Activated naive CD4-positive, alpha-beta T cell treated with anti-CD3 and anti-CD28 coated beads, Interleukin-2, amount 50 U/mL, for 24 hours (primary cell): ENCODE results near the gene DOCK7.
"Not testable (repeated sequence)": the region's sequence is repeated elsewhere in the genome, so short reads cannot be mapped to it uniquely, and the experiment has no call there.

Experiments
- H3K27ac Mint-ChIP-seq: one replicate; pipeline ENCODE4 v1.8.0; 2021; ENCODE audit warnings: mild to moderate bottlenecking, mixed read lengths
- H3K27me3 Mint-ChIP-seq: one replicate; pipeline ENCODE4 v1.8.0; 2021; ENCODE audit warnings: mixed read lengths
- H3K36me3 Mint-ChIP-seq: one replicate; pipeline ENCODE4 v1.8.0; 2021; ENCODE audit warnings: mixed read lengths
- H3K4me1 Mint-ChIP-seq: one replicate; pipeline ENCODE4 v1.8.0; 2021; ENCODE audit warnings: mixed read lengths
- H3K4me3 Mint-ChIP-seq: one replicate; pipeline ENCODE4 v1.8.0; 2021; ENCODE audit warnings: mild to moderate bottlenecking, mixed read lengths
- H3K9me3 Mint-ChIP-seq: one replicate; pipeline ENCODE4 v1.8.0; 2021; ENCODE audit warnings: mixed read lengths

Gene DOCK7

GRCh38 chr1:62530516-62531154 lies 157.6 kb downstream of the DOCK7 start:
- Mint-ChIP-seq H3K27me3 (no peaks in the 10 kb centered on the region), H3K4me1 (no peaks in the 10 kb centered on the region), H3K27ac (no peak overlapping the region), H3K9me3 (no peaks in the 10 kb centered on the region), H3K36me3 (peaks cover 3% of the 10 kb centered on the region), H3K4me3 (no peak overlapping the region)

GRCh38 chr1:62529227-62529626 lies 159.0 kb downstream of the DOCK7 start:
- peaks cover 3% of the 10 kb centered on the region for H3K36me3 Mint-ChIP-seq
- H3K27ac Mint-ChIP-seq = no peak overlapping the region
- no peaks in the 10 kb centered on the region for H3K4me1 Mint-ChIP-seq
- H3K4me3 Mint-ChIP-seq = no peak overlapping the region
- no peaks in the 10 kb centered on the region for H3K27me3 Mint-ChIP-seq
- no peaks in the 10 kb centered on the region for H3K9me3 Mint-ChIP-seq

- Mint-ChIP-seq H3K4me3 (no peak overlapping the region), H3K9me3 (no peaks in the 10 kb centered on the region), H3K27me3 (no peaks in the 10 kb centered on the region), H3K27ac (no peak overlapping the region), H3K36me3 (peaks cover 3% of the 10 kb centered on the region), H3K4me1 (no peaks in the 10 kb centered on the region)
Measured at GRCh38 chr1:62528015-62528414, 160.2 kb downstream of the DOCK7 start.

- H3K4me1 Mint-ChIP-seq, H3K36me3 Mint-ChIP-seq, H3K4me3 Mint-ChIP-seq, H3K27me3 Mint-ChIP-seq, H3K27ac Mint-ChIP-seq, H3K9me3 Mint-ChIP-seq: not testable (repeated sequence)
Measured at GRCh38 chr1:62527346-62527745, 160.8 kb downstream of the DOCK7 start.

GRCh38 chr1:62523860-62524259 lies 164.3 kb downstream of the DOCK7 start:
- H3K4me1 Mint-ChIP-seq = no peaks in the 10 kb centered on the region
- H3K27me3 Mint-ChIP-seq = no peaks in the 10 kb centered on the region

GRCh38 chr1:62516600-62516999 lies 171.6 kb downstream of the DOCK7 start:
- no peaks in the 10 kb centered on the region for H3K4me1 Mint-ChIP-seq
- H3K36me3 Mint-ChIP-seq = peaks cover 23% of the 10 kb centered on the region
- H3K27ac Mint-ChIP-seq = no peak overlapping the region
- no peak overlapping the region for H3K4me3 Mint-ChIP-seq
- H3K9me3 Mint-ChIP-seq = peaks cover 5% of the 10 kb centered on the region
- no peaks in the 10 kb centered on the region for H3K27me3 Mint-ChIP-seq

More at GRCh38 chr1:62523860-62524259, 164.3 kb downstream of the DOCK7 start:
- H3K27ac Mint-ChIP-seq = no peak overlapping the region
- H3K36me3 Mint-ChIP-seq = peaks cover 19% of the 10 kb centered on the region
- H3K9me3 Mint-ChIP-seq = peaks cover 5% of the 10 kb centered on the region
- H3K4me3 Mint-ChIP-seq = no peak overlapping the region

- Mint-ChIP-seq H3K9me3 (peaks cover 5% of the 10 kb centered on the region), H3K36me3 (peaks cover 16% of the 10 kb centered on the region), H3K4me1 (no peaks in the 10 kb centered on the region), H3K27ac (no peak overlapping the region), H3K4me3 (no peak overlapping the region), H3K27me3 (no peaks in the 10 kb centered on the region)
Measured at GRCh38 chr1:62514746-62515423, 173.3 kb downstream of the DOCK7 start.

- Mint-ChIP-seq H3K36me3 (peaks cover 7% of the 10 kb centered on the region), H3K9me3 (no peaks in the 10 kb centered on the region), H3K4me3 (no peak overlapping the region), H3K27ac (no peak overlapping the region), H3K4me1 (no peaks in the 10 kb centered on the region), H3K27me3 (no peaks in the 10 kb centered on the region)
Measured at GRCh38 chr1:62513013-62513412, 175.2 kb downstream of the DOCK7 start.

GRCh38 chr1:62509028-62509427 lies 179.2 kb downstream of the DOCK7 start:
- Mint-ChIP-seq H3K36me3 (peaks cover 7% of the 10 kb centered on the region), H3K4me1 (no peaks in the 10 kb centered on the region), H3K27me3 (no peaks in the 10 kb centered on the region), H3K27ac (no peak overlapping the region), H3K4me3 (no peak overlapping the region), H3K9me3 (no peaks in the 10 kb centered on the region)

GRCh38 chr1:62508187-62508758 lies 179.9 kb downstream of the DOCK7 start:
- Mint-ChIP-seq H3K27me3 (no peaks in the 10 kb centered on the region), H3K4me3 (no peak overlapping the region), H3K36me3 (peaks cover 7% of the 10 kb centered on the region), H3K27ac (no peak overlapping the region), H3K9me3 (no peaks in the 10 kb centered on the region), H3K4me1 (no peaks in the 10 kb centered on the region)

- no peaks in the 10 kb centered on the region for H3K27me3 Mint-ChIP-seq
- H3K9me3 Mint-ChIP-seq = no peaks in the 10 kb centered on the region
- H3K4me3 Mint-ChIP-seq = no peak overlapping the region
- H3K36me3 Mint-ChIP-seq = no peaks in the 10 kb centered on the region
- no peaks in the 10 kb centered on the region for H3K4me1 Mint-ChIP-seq
- no peak overlapping the region for H3K27ac Mint-ChIP-seq
Measured at GRCh38 chr1:62500210-62500609, 188.0 kb downstream of the DOCK7 start.

GRCh38 chr1:62494137-62494536 lies 194.0 kb downstream of the DOCK7 start:
- H3K27me3 Mint-ChIP-seq = no peaks in the 10 kb centered on the region
- H3K4me3 Mint-ChIP-seq = no peak overlapping the region
- H3K27ac Mint-ChIP-seq = no peak overlapping the region
- H3K9me3 Mint-ChIP-seq = no peaks in the 10 kb centered on the region
- H3K36me3 Mint-ChIP-seq = peaks cover 2% of the 10 kb centered on the region
- no peaks in the 10 kb centered on the region for H3K4me1 Mint-ChIP-seq

GRCh38 chr1:62493656-62494055 lies 194.5 kb downstream of the DOCK7 start:
- no peaks in the 10 kb centered on the region for H3K27me3 Mint-ChIP-seq
- no peak overlapping the region for H3K4me3 Mint-ChIP-seq
- no peaks in the 10 kb centered on the region for H3K9me3 Mint-ChIP-seq
- H3K27ac Mint-ChIP-seq = no peak overlapping the region
- H3K36me3 Mint-ChIP-seq = peaks cover 2% of the 10 kb centered on the region
- H3K4me1 Mint-ChIP-seq = no peaks in the 10 kb centered on the region

GRCh38 chr1:62492521-62492920 lies 195.7 kb downstream of the DOCK7 start:
- H3K27ac Mint-ChIP-seq = no peak overlapping the region
- H3K9me3 Mint-ChIP-seq = no peaks in the 10 kb centered on the region
- no peaks in the 10 kb centered on the region for H3K4me1 Mint-ChIP-seq
- H3K27me3 Mint-ChIP-seq = no peaks in the 10 kb centered on the region
- H3K4me3 Mint-ChIP-seq = no peak overlapping the region
- H3K36me3 Mint-ChIP-seq = peaks cover 4% of the 10 kb centered on the region

- Mint-ChIP-seq H3K4me1 (no peaks in the 10 kb centered on the region), H3K9me3 (no peaks in the 10 kb centered on the region), H3K27me3 (no peaks in the 10 kb centered on the region), H3K27ac (no peak overlapping the region), H3K4me3 (no peak overlapping the region), H3K36me3 (peaks cover 4% of the 10 kb centered on the region)
Measured at GRCh38 chr1:62487956-62488355, 200.2 kb downstream of the DOCK7 start.

- no peak overlapping the region for H3K4me3 Mint-ChIP-seq
- H3K27me3 Mint-ChIP-seq = no peaks in the 10 kb centered on the region
- no peak overlapping the region for H3K27ac Mint-ChIP-seq
- H3K4me1 Mint-ChIP-seq = no peaks in the 10 kb centered on the region
- no peaks in the 10 kb centered on the region for H3K9me3 Mint-ChIP-seq
- peaks cover 7% of the 10 kb centered on the region for H3K36me3 Mint-ChIP-seq
Measured at GRCh38 chr1:62484824-62485468, 203.2 kb downstream of the DOCK7 start.
